K562 (cell line): ENCODE results near the gene MYO15A. TPM values are rescaled to one million over a fixed set of nuclear protein-coding genes. Genes with fewer than 3 reads are reported as not detected.

Source experiments
- ATAC-seq: fragments of 200-7000 bp; cut with Tn5 transposase; 3 replicates; pipeline ENCODE4 v1.9.1; 2020; ENCODE audit warnings: moderate library complexity
- BruUV-seq: library from RNA; stranded (reverse); fragments of 400-500 nt; replicated peaks from 2 replicates; lab custom pipeline; 2021; lab: Mats Ljungman, UMichigan
- CTCF ChIA-PET: fragments of 300-600 bp; formaldehyde crosslinking; extraction: SDS; loops from one replicate; lab custom pipeline; 2021; ENCODE audit warnings: low intra/inter-chr PET ratio; lab: Yijun Ruan, JAX
- POLR2A ChIA-PET: fragments of 300-600, 350-650 bp; sonication (Branson Sonifier 250); formaldehyde crosslinking; extraction: SDS; loops from one replicate; lab custom pipeline; 2021; ENCODE audit warnings: antibody characterized with exemption, inconsistent platforms; lab: Yijun Ruan, JAX
- DNase-seq, 4 experiments: peaks; one replicate each; pipeline versions ENCODE4 v3.0.0 to v3.0.0-alpha.2; 2011 to 2018; ENCODE audit warnings: low spot score in 3 of 4, mixed read lengths in 3 of 4; ENCODE audit errors: extremely low read depth in 1 of 4
- FAIRE-seq: peaks from 2 replicates; lab custom pipeline; 2011; peaks lifted over from hg19 to GRCh38; lab: Jason Lieb, UNC
- H2AFZ ChIP-seq: 2 replicates; pipeline ENCODE4 v1.6.0; 2011; ENCODE audit warnings: low read depth, low read length, control low read depth, inconsistent platforms
- H3K27ac ChIP-seq: fragments of 200-600 bp; 3 replicates; pipeline ENCODE4 v1.8.0; 2011; ENCODE audit warnings: low read depth, mild to moderate bottlenecking, control low read depth, inconsistent platforms, low read length, moderate library complexity, mixed read lengths; ENCODE audit errors: extremely low read depth
- H3K27me3 ChIP-seq, 2 experiments: fragments of 300-600 bp in 1 of 2; 2 replicates in 1 of 2; 3 replicates in 1 of 2; pipeline versions ENCODE4 v1.6.0 to v1.8.0; 2011; ENCODE audit warnings: inconsistent platforms in 2 of 2, low read length in 2 of 2, mild to moderate bottlenecking in 1 of 2, mixed read lengths in 1 of 2, moderate library complexity in 1 of 2; ENCODE audit not compliant: control insufficient read depth in 2 of 2, insufficient read depth in 2 of 2
- H3K36me3 ChIP-seq: fragments of 300-600 bp; 3 replicates; pipeline ENCODE4 v1.8.0; 2011; ENCODE audit warnings: mild to moderate bottlenecking, low read length, inconsistent platforms; ENCODE audit not compliant: control insufficient read depth, insufficient read depth
- H3K4me1 ChIP-seq, 2 experiments: fragments of 200-600 bp in 1 of 2; replicated peaks in 1 of 2; 2 replicates in 1 of 2; 3 replicates in 1 of 2; pipeline versions ENCODE4 v1.5.1 to v1.8.0; 2011; ENCODE audit warnings: inconsistent platforms in 2 of 2, low read length in 2 of 2, mild to moderate bottlenecking in 1 of 2, mixed read lengths in 1 of 2, moderate library complexity in 1 of 2; ENCODE audit not compliant: control insufficient read depth in 2 of 2, insufficient read depth in 2 of 2
- H3K4me2 ChIP-seq: 2 replicates; pipeline ENCODE4 v1.6.1; 2011; ENCODE audit warnings: low read length, control low read depth, inconsistent platforms, mixed read lengths; ENCODE audit not compliant: insufficient read depth
- H3K4me3 ChIP-seq: fragments of 200-600 bp; sonication (generic), shearing (Covaris generic); 2 replicates; pipeline ENCODE4 v1.5.1; 2016; ENCODE audit warnings: control low read depth, inconsistent platforms
- H3K79me2 ChIP-seq: fragments of 200-600 bp; 3 replicates; pipeline ENCODE4 v1.8.0; 2011; ENCODE audit warnings: low read length, inconsistent platforms; ENCODE audit not compliant: control insufficient read depth, insufficient read depth
- H3K9ac ChIP-seq, 2 experiments: 2 replicates each; pipeline versions ENCODE4 v1.6.0 to v1.6.1; 2011; ENCODE audit warnings: low read depth in 2 of 2, low read length in 2 of 2, control low read depth in 1 of 2, inconsistent platforms in 1 of 2, mild to moderate bottlenecking in 1 of 2, mixed read lengths in 1 of 2; ENCODE audit not compliant: insufficient read depth in 1 of 2
- H3K9me1 ChIP-seq: one replicate; pipeline ENCODE4 v1.6.0; 2011; ENCODE audit warnings: inconsistent platforms, mild to moderate bottlenecking, low read length, moderate library complexity; ENCODE audit not compliant: control insufficient read depth, insufficient read depth
- H3K9me3 ChIP-seq: replicated peaks from 2 replicates; pipeline ENCODE4 v1.5.1; 2011; ENCODE audit warnings: low read depth, low read length, inconsistent platforms; ENCODE audit not compliant: control insufficient read depth, insufficient read depth
- H4K20me1 ChIP-seq: replicated peaks from 2 replicates; pipeline ENCODE4 v1.6.1; 2011; ENCODE audit warnings: low read length, inconsistent platforms, mixed read lengths; ENCODE audit not compliant: control insufficient read depth, insufficient read depth
- CHD4 ChIP-seq: fragments of 200-600 bp; sonication (generic); IDR thresholded peaks from 3 replicates; pipeline ENCODE4 v1.6.1; 2012; ENCODE audit warnings: low read depth, mild to moderate bottlenecking, mixed read lengths, low read length, inconsistent platforms; ENCODE audit not compliant: insufficient read depth, insufficient replicate concordance, poor library complexity, severe bottlenecking
- ESRRA ChIP-seq: fragments of 450-650 bp; IDR thresholded peaks from 2 replicates; pipeline ENCODE4 v1.6.1; 2014; ENCODE audit warnings: low read depth, mild to moderate bottlenecking, moderate library complexity, borderline replicate concordance
- FOXJ3 ChIP-seq: sonication (generic); formaldehyde crosslinking; IDR thresholded peaks from 2 replicates; pipeline ENCODE4 v1.4.0; 2020; ENCODE audit warnings: mild to moderate bottlenecking, missing genetic modification reagents
- KLF1 ChIP-seq: fragments of 450-650 bp; IDR thresholded peaks from 2 replicates; pipeline ENCODE4 v1.6.1; 2016; ENCODE audit warnings: missing genetic modification characterization, missing compliant biosample characterization
- NR2C1 ChIP-seq, 2 experiments: fragments of 450-650 bp; IDR thresholded peaks; 2 replicates each; pipeline ENCODE4 v1.6.1; 2017; ENCODE audit warnings: mild to moderate bottlenecking in 2 of 2, antibody characterized with exemption in 1 of 2, inconsistent platforms in 1 of 2, missing compliant biosample characterization in 1 of 2, missing genetic modification characterization in 1 of 2
- SPI1 ChIP-seq: IDR thresholded peaks from 2 replicates; pipeline ENCODE4 v1.6.1; 2011; ENCODE audit warnings: low read depth, low read length, control low read depth, borderline replicate concordance
- THRA ChIP-seq: fragments of 450-650 bp; IDR thresholded peaks from 2 replicates; pipeline ENCODE4 v1.6.1; 2017; ENCODE audit warnings: mild to moderate bottlenecking, moderate library complexity
- ZNF592 ChIP-seq: fragments of 450-650 bp; IDR thresholded peaks from 2 replicates; pipeline ENCODE4 v1.6.1; 2017; ENCODE audit warnings: antibody characterized with exemption, mild to moderate bottlenecking
- WGBS: fragments of 100-300 bp; shearing (Covaris generic); methylation state at CpG from one replicate; pipeline ENCODE4 v1.1.6; 2016; ENCODE audit warnings: low coverage, mixed read lengths; ENCODE audit not compliant: insufficient coverage; ENCODE audit errors: missing lambda C conversion rate; 5-methylcytosine and 5-hydroxymethylcytosine counted together
- in situ Hi-C: fragments of 300-500 bp; cut with MboI; formaldehyde crosslinking; loops from 4 replicates; pipeline ENCODE4 v1.15.0; 2018; ENCODE audit warnings: inconsistent platforms, mixed read lengths
- intact Hi-C: fragments of 100-400 bp; cut with micrococcal nuclease; formaldehyde crosslinking; loops from 2 replicates; pipeline ENCODE4 v1.14.2; 2022
- polyA plus RNA-seq, 8 experiments: library from polyadenylated mRNA; depleted of rRNA in 4 of 8; stranded (reverse) in 5 of 8; unstranded in 3 of 8; fragments of >200 nt; fragmentation: Nextera tagmentation in 2 of 8; fragmentation: Illumina TruSeq in 1 of 8; extraction: Ambion mirVana in 2 of 8; extraction: Trizol in 1 of 8; gene quantifications; 2 replicates each; pipeline versions ENCODE4 v1.2.1 to v1.2.3, GENCODE V29; 2011 to 2014; ENCODE audit warnings: inconsistent platforms in 1 of 8, missing spikeins in 1 of 8
- total RNA-seq, 7 experiments: library from RNA; depleted of rRNA in 6 of 7; stranded (reverse); fragments of >200 nt in 6 of 7; fragmentation: Illumina TruSeq in 2 of 7; extraction: Trizol in 2 of 7; gene quantifications; 2 replicates each; pipeline versions ENCODE4 v1.2.1 to v1.2.3, GENCODE V29; 2011 to 2021; ENCODE audit warnings: low replicate concordance in 1 of 7
- TF ChIP-seq, protein P1 (sequence below): IDR thresholded peaks from 2 replicates; pipeline ENCODE4 v1.6.1; 2014; ENCODE audit warnings: antibody characterized with exemption

The MYO15A gene
- total and polyA plus RNA-seq, 9 of the 15 experiments (the other 6 are each of a cell fraction or from before 2014, with no cell fraction given) = 0.05 to 0.88 (median 0.14) TPM; not detected in 1

DNA sequence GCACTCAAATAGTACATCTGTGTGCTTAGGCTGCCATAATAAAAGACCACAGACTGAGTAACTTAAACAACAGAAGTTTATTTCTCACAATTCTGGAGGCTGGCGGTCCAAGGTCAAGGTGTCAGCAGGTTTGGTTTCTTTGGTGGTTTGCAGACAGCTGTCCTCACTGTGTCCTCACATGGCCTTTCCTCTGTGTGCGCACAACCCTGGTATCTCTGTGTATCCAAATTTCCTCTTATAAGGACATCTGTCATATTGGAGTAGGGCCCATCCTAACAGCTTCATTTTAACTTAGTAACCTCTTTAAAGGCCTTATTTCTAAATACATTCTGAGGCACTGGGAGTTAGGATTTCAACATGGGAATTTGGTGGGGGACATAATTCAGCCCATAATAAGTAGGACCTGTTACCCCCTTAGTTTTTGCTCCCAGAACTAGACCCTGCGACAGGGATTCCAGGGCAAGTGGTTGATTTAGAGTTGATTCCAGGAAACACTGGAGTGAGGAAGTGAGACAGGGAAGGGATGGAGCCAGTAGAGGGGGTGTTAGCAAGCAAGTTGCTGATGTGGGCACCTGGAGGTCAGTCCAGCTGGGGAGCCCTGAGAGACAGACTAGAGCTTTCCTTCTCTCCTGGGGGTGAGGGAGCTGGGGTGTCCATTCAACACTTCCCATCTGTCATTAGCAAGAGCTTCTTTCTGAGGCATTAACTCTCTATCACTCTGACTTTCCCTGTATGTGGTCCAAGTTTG is 64.1 kb downstream of the MYO15A start:
- 35% methylated on average over 3 of the region's 3 CpGs for WGBS
- H3K4me3 ChIP-seq = no peak overlapping the region
- TF ChIP-seq ESRRA (peak; percentile 77), KLF1 (no peak), SPI1 (peak; percentile 50; the same call in 1 of the 2 replicates), THRA (peak; percentile 58), ZNF592 (0 out of 2 replicates have a peak, but pooled peaks have one; percentile 37), CHD4 (no peak), FOXJ3 (CRISPR knock-in tag) (no peak), NR2C1 (IDR thresholded peaks at IDR 0.05) (no peak), NR2C1 (tag; IDR thresholded peaks at IDR 0.05) (peak; percentile 36; the same call in 1 of the 2 replicates)
- TF ChIP-seq, protein P1, sequence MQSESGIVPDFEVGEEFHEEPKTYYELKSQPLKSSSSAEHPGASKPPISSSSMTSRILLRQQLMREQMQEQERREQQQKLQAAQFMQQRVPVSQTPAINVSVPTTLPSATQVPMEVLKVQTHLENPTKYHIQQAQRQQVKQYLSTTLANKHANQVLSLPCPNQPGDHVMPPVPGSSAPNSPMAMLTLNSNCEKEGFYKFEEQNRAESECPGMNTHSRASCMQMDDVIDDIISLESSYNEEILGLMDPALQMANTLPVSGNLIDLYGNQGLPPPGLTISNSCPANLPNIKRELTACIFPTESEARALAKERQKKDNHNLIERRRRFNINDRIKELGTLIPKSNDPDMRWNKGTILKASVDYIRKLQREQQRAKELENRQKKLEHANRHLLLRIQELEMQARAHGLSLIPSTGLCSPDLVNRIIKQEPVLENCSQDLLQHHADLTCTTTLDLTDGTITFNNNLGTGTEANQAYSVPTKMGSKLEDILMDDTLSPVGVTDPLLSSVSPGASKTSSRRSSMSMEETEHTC = no peak
- ChIA-PET CTCF (no interaction called here), POLR2A (interaction anchor here (0.5 kb wide), 1 partner anchor 595 kb away, joined by 3 read pairs; no protein-coding TSS in a partner anchor)
- H3K4me2 ChIP-seq = peak overlapping the region; percentile 37; the same call in 1 of the 2 replicates
- DNase-seq = no peak
- H3K4me1 ChIP-seq = peaks cover 13 to 19% of the 10 kb centered on the region in 2 experiments; a peak in 4 of 5 replicates
- in situ Hi-C loops (no loop called here), intact Hi-C loops (no loop called here)
- BruUV-seq = no TSS peak
- H3K9me1 ChIP-seq = no peaks in the 10 kb centered on the region
- H3K27ac ChIP-seq = no peak overlapping the region
- H2AFZ ChIP-seq = no peak overlapping the region
- no peaks in the 10 kb centered on the region for H3K27me3 ChIP-seq
- no peaks in the 10 kb centered on the region for H4K20me1 ChIP-seq
- no peaks in the 10 kb centered on the region for H3K79me2 ChIP-seq
- ATAC-seq = peak; percentile 42; the same call in 1 of the 3 replicates
- H3K9ac ChIP-seq = no peak overlapping the region
- FAIRE-seq = peak; percentile 51
- H3K36me3 ChIP-seq = no peaks in the 10 kb centered on the region
- H3K9me3 ChIP-seq = no peaks in the 10 kb centered on the region
